Smooth muscle cell (in vitro differentiated cells): ENCODE data around the gene BDKRB2. TPM values are rescaled to one million over a fixed set of nuclear protein-coding genes. Genes with fewer than 3 reads are reported as not detected.
A peak's percentile ranks its signal among the peaks of the same experiment; 100 is the strongest.
"Not testable (repeated sequence)": the region's sequence is repeated elsewhere in the genome, so short reads cannot be mapped to it uniquely, and the experiment has no call there.

Experiments
- DNase-seq: peaks from one replicate; lab custom pipeline; 2025; ENCODE audit not compliant: unreplicated experiment; lab: John Stamatoyannopoulos, UW
- H2AFZ ChIP-seq: fragments of 200-600 bp; sonication (generic); 2 replicates; pipeline ENCODE4 v1.6.0; 2016; ENCODE audit warnings: antibody characterized with exemption, low read depth, mild to moderate bottlenecking
- H3F3A ChIP-seq: fragments of 200-600 bp; sonication (generic); 2 replicates; pipeline ENCODE4 v1.6.0; 2017; ENCODE audit warnings: antibody characterized with exemption, low read depth
- H3K27ac ChIP-seq: fragments of 200-600 bp; sonication (generic); 2 replicates; pipeline ENCODE4 v1.5.1; 2016; ENCODE audit warnings: low read depth, mild to moderate bottlenecking
- H3K27me3 ChIP-seq: fragments of 200-600 bp; sonication (generic); 2 replicates; pipeline ENCODE4 v1.6.1; 2016; ENCODE audit warnings: low read depth, mild to moderate bottlenecking
- H3K36me3 ChIP-seq: fragments of 200-600 bp; sonication (generic); 2 replicates; pipeline ENCODE4 v1.5.1; 2016; ENCODE audit warnings: low read depth
- H3K4me1 ChIP-seq: fragments of 200-600 bp; sonication (generic); 2 replicates; pipeline ENCODE4 v1.5.1; 2016; ENCODE audit warnings: low read depth
- H3K4me2 ChIP-seq: fragments of 200-600 bp; sonication (generic); 2 replicates; pipeline ENCODE4 v1.6.0; 2016; ENCODE audit warnings: mild to moderate bottlenecking
- H3K4me3 ChIP-seq: fragments of 200-600 bp; sonication (generic); 2 replicates; pipeline ENCODE4 v1.5.1; 2016; ENCODE audit warnings: mild to moderate bottlenecking
- H3K79me2 ChIP-seq: fragments of 200-600 bp; sonication (generic); 2 replicates; pipeline ENCODE4 v1.6.0; 2016; ENCODE audit warnings: low read depth, mild to moderate bottlenecking
- H3K9ac ChIP-seq: fragments of 200-600 bp; sonication (generic); 2 replicates; pipeline ENCODE4 v1.6.0; 2016; ENCODE audit warnings: low read depth
- H3K9me3 ChIP-seq: fragments of 200-600 bp; sonication (generic); replicated peaks from 2 replicates; pipeline ENCODE4 v1.5.1; 2016; ENCODE audit warnings: low read depth
- H4K20me1 ChIP-seq: fragments of 200-600 bp; sonication (generic); 2 replicates; pipeline ENCODE4 v1.6.0; 2016; ENCODE audit warnings: low read depth
- CTCF ChIP-seq: fragments of 200-600 bp; sonication (generic); IDR thresholded peaks from 2 replicates; pipeline ENCODE4 v1.5.1; 2017; ENCODE audit warnings: borderline replicate concordance, mild to moderate bottlenecking, antibody characterized with exemption; ENCODE audit not compliant: insufficient read depth, poor library complexity, severe bottlenecking
- WGBS: methylation state at CpG from one replicate; pipeline ENCODE4 v1.1.7; 2016; ENCODE audit warnings: low lambda C conversion rate; 5-methylcytosine and 5-hydroxymethylcytosine counted together
- polyA plus RNA-seq: library from polyadenylated mRNA; unstranded; fragments of >200 nt; fragmentation: Nextera tagmentation; extraction: Ambion mirVana; gene quantifications from 2 replicates; pipeline ENCODE4 v1.2.1, GENCODE V29; 2016
- total RNA-seq: library from RNA; depleted of rRNA; stranded (reverse); fragments of >200 nt; gene quantifications from 2 replicates; pipeline ENCODE4 v1.2.3, GENCODE V29; 2014

BDKRB2 gene
- total and polyA plus RNA-seq, 2 experiments from 2014 or later = 10.4 to 16.9 TPM

GRCh38 chr14:96243785-96244184 is 39.1 kb downstream of the BDKRB2 start:
- DNase-seq = no peak
- 70% methylated on average over 5 of the region's 5 CpGs for WGBS
- Histone ChIP-seq H3K4me1 (peaks cover 5% of the 10 kb centered on the region), H3K27me3 (no peaks in the 10 kb centered on the region), H3K79me2 (no peaks in the 10 kb centered on the region), H3K9me3 (no peaks in the 10 kb centered on the region), H3K36me3 (peaks cover 4% of the 10 kb centered on the region), H3K4me3 (no peak overlapping the region), H4K20me1 (no peaks in the 10 kb centered on the region), H2AFZ (no peak overlapping the region), H3K27ac (no peak overlapping the region), H3F3A (peaks cover 25% of the 10 kb centered on the region), H3K9ac (no peak overlapping the region), H3K4me2 (no peak overlapping the region)
- TF ChIP-seq CTCF = no peak

GRCh38 chr14:96245074-96245473 is 40.4 kb downstream of the BDKRB2 start:
- Histone ChIP-seq H3F3A (peaks cover 25% of the 10 kb centered on the region), H3K27ac (peak overlapping the region; percentile 94)
- WGBS = 96% methylated on average over 3 of the region's 3 CpGs
- H2AFZ ChIP-seq, H3K79me2 ChIP-seq, DNase-seq, H3K27me3 ChIP-seq, H3K4me1 ChIP-seq, H3K4me3 ChIP-seq, H4K20me1 ChIP-seq, H3K36me3 ChIP-seq, H3K4me2 ChIP-seq, H3K9ac ChIP-seq, H3K9me3 ChIP-seq: not testable (repeated sequence)

GRCh38 chr14:96245710-96246538 is 41.3 kb downstream of the BDKRB2 start:
- TF ChIP-seq CTCF = no peak
- no peaks in the 10 kb centered on the region for H3K9me3 ChIP-seq
- DNase-seq = peak; percentile 24
- H3K27ac ChIP-seq = peak overlapping the region; percentile 94
- H3K27me3 ChIP-seq = no peaks in the 10 kb centered on the region
- 63% methylated on average over 3 of the region's 3 CpGs for WGBS
- H3K36me3 ChIP-seq = no peaks in the 10 kb centered on the region
- no peaks in the 10 kb centered on the region for H4K20me1 ChIP-seq
- peak overlapping the region; percentile 59 for H3K4me2 ChIP-seq
- H3K79me2 ChIP-seq = no peaks in the 10 kb centered on the region
- H3K9ac ChIP-seq = peak overlapping the region; percentile 48
- peaks cover 7% of the 10 kb centered on the region for H3K4me1 ChIP-seq
- no peak overlapping the region for H3K4me3 ChIP-seq
- H3F3A ChIP-seq = peaks cover 25% of the 10 kb centered on the region
- H2AFZ ChIP-seq = no peak overlapping the region

- H3K79me2 ChIP-seq = no peaks in the 10 kb centered on the region
- peaks cover 7% of the 10 kb centered on the region for H3K4me1 ChIP-seq
- H3K9me3 ChIP-seq = no peaks in the 10 kb centered on the region
- H4K20me1 ChIP-seq = no peaks in the 10 kb centered on the region
- no peaks in the 10 kb centered on the region for H3K27me3 ChIP-seq
- DNase-seq = no peak
- peaks cover 25% of the 10 kb centered on the region for H3F3A ChIP-seq
- peak overlapping the region; percentile 48 for H3K9ac ChIP-seq
- peak overlapping the region; percentile 59 for H3K4me2 ChIP-seq
- no peaks in the 10 kb centered on the region for H3K36me3 ChIP-seq
- no peak for TF ChIP-seq CTCF
- H3K4me3 ChIP-seq = no peak overlapping the region
- H2AFZ ChIP-seq = no peak overlapping the region
- WGBS = 34% methylated on average over 1 of the region's 1 CpG
- H3K27ac ChIP-seq = peak overlapping the region; percentile 94
Observed at GRCh38 chr14:96246539-96246847, 41.9 kb downstream of the BDKRB2 start.
